Fibroblast of pulmonary artery (primary cell): ENCODE data around the gene MBOAT1.
A peak's percentile ranks its signal among the peaks of the same experiment; 100 is the strongest.

ENCODE experiments used
- DNase-seq: peaks from one replicate; pipeline ENCODE4 v3.0.0-alpha.2; 2010; ENCODE audit warnings: low read depth
- H3K4me3 ChIP-seq: replicated peaks from 2 replicates; pipeline ENCODE4 v1.5.1; 2011; ENCODE audit warnings: low read depth, mild to moderate bottlenecking, control low read depth, low read length, moderate library complexity
- TF ChIP-seq, protein P1 (sequence below): IDR thresholded peaks from 2 replicates; pipeline ENCODE4 v1.5.1; 2011; ENCODE audit warnings: mild to moderate bottlenecking, control low read depth, low read length, inconsistent platforms; ENCODE audit errors: missing control alignments

The MBOAT1 gene

DNA sequence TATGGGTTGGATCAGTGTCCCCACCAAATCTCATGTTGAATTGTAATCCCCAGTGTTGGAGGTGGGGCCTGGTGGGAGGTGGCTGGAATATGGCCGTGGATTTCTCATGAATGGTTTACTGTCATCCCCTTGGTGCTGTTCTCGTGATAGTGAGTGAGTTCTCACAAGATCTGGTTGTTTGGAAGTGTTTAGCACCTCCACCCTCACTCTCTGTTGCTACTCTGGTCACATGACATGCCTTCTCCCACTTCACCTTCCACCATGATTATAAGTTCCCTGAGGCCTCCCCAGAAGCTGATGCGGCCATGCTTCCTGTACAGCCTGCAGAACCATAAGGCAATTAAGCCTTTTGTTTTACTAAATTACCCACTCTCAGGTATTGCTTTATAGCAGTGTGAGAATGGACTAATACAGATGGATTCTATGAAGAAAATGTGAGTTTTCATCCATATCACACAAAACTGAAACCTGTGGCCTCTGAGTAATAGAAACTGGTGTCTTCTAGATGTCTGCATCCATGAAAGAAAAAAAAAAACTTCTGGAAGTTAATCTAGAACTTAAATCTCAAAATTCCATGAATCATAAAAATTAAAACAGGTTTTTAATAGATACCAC, 39.3 kb downstream of the MBOAT1 start:
- TF ChIP-seq, protein P1, sequence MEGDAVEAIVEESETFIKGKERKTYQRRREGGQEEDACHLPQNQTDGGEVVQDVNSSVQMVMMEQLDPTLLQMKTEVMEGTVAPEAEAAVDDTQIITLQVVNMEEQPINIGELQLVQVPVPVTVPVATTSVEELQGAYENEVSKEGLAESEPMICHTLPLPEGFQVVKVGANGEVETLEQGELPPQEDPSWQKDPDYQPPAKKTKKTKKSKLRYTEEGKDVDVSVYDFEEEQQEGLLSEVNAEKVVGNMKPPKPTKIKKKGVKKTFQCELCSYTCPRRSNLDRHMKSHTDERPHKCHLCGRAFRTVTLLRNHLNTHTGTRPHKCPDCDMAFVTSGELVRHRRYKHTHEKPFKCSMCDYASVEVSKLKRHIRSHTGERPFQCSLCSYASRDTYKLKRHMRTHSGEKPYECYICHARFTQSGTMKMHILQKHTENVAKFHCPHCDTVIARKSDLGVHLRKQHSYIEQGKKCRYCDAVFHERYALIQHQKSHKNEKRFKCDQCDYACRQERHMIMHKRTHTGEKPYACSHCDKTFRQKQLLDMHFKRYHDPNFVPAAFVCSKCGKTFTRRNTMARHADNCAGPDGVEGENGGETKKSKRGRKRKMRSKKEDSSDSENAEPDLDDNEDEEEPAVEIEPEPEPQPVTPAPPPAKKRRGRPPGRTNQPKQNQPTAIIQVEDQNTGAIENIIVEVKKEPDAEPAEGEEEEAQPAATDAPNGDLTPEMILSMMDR: no peak
- H3K4me3 ChIP-seq: no peak overlapping the region
- no peak for DNase-seq

DNA sequence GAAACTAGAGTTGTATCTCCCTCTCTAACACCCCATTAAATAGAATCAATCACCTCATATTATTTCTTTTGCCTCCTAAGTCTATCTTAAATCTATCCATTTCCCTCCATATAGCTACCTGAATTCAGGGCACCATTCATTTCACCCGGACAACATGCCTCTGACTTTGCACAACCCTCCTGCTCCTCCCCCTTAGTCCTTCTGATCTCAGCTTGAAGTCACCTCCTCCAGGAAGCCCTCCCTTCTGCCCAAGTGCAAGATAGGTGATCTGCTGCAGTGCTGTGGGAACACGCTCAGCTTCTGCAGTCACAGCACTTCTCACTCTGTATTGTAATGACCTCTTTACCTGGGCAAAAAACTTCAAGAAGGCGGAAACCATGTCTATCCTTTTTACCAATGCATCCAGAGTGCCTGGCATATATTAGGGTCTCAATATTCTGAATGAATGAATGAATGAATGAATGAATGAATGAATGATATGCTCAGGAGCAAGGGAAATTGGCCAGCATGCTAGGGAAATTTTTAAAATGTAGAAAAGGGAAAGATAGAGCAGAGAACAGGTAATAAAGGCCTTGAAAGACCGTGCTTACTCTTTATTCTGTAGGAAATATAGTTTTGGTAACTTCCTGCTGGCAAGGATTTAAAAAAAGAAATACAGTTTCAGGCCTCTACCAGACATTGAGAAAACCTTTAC, 41.7 kb downstream of the MBOAT1 start:
- H3K4me3 ChIP-seq: no peak overlapping the region
- TF ChIP-seq, protein P1: no peak
- no peak for DNase-seq

DNA sequence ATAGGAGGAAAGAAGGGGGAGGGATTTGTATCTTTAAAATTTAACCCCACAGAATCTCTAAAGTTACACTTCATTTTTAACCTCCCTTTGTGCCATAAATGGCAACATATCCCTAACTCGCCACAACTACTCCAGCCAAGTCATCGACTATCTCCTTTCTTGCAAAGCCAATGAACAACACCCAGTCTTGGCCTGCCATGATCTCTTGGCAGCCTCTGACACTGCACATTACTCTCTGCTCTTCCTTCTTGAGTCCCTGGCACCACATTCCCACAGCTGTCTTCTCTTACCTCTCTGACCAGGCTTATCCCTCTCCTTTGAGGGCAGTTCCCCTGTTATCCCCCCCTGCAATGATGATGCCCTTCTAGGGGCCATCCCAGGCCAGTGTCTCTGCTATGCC, 42.5 kb downstream of the MBOAT1 start:
- TF ChIP-seq, protein P1: no peak
- no peak for DNase-seq
- H3K4me3 ChIP-seq: no peak overlapping the region

DNA sequence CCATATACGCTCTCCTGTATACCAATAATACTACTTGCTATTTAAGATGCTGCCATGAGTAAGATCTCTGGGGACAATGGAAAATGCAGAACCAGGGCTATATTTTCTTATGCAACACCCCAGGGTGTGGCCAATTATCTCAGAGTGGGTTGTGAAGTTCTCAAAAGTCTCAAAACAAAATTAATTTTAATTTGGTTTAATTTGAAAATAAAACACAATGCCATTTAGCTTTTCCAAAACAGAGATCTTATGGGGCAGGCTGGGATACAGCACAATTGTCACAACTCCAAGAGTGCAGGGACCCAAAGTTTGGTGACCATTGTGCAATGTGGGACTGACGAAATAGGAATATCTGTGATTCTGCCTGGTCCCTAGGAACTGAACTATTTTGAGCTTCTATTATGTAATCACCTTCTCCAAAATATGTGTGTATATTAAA, 43.1 kb downstream of the MBOAT1 start:
- peak; percentile 16 for DNase-seq
- TF ChIP-seq, protein P1: no peak
- H3K4me3 ChIP-seq: no peak overlapping the region

DNA sequence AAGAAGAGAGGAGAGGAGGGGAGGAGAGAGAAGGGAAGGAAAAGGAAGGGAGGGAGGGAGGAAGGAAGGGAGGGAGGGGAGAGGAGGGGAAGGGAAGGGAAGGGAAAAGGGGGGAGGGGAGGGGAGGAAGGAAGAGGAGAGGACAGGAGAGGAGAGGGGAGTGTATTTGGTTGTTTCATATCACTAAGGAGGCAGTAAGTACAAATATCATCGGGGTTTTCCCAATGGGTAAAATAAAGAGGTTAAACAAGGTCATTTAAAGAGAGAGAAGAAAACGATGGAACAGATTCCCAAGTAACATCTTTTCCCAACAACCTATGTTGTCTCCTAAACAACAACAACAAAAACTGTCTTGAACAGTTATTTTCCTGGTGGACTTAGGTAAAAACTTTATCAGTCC, 43.6 kb downstream of the MBOAT1 start:
- no peak overlapping the region for H3K4me3 ChIP-seq
- TF ChIP-seq, protein P1: no peak
- no peak for DNase-seq

DNA sequence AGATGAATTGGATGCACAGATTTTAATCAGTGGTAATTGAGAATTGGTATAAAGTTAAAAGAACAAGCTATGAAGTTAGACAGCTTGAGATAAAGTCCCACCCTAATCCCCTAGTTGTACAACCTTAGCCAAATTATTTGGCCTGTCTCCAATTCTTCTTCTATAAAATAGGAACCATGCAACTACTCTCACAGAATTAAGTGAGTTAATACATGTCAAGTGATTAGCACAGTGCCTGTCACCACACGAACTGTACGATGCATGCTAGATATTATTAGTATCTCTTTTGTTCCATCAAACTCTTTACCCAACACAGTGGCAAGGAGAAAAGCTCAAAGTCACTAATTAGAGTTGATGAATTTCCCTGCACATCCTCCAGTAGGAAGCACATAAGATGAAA, 44.7 kb downstream of the MBOAT1 start:
- DNase-seq: no peak
- TF ChIP-seq, protein P1: no peak
- H3K4me3 ChIP-seq: no peak overlapping the region

DNA sequence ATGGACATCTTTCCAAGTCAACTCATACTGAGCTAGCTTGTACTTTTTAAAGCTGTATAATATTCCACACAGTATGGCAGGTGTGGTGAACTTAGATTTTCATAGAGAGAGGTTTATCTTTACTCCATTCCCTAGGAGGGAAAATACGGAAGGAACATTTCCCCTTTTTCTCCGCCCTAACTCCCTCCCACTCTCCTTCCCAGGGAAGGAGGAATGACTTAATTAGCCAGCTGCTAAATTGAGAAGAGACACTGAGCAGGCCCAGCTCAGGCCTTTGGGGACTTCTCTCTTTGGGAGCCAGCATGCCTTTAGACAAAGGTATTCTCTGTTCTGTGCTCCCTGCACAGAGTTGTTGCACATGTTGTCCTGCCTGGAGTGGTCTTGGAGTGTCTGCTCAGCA, 46.1 kb downstream of the MBOAT1 start:
- DNase-seq: no peak
- H3K4me3 ChIP-seq: no peak overlapping the region
- TF ChIP-seq, protein P1: no peak
